HS-27A (cell line): ENCODE data around the gene SHTN1.

Source experiments
- DNase-seq: peaks from one replicate; pipeline ENCODE4 v3.0.0-alpha.2; 2012; ENCODE audit warnings: low read depth, missing footprints

SHTN1 gene

GRCh38 chr10:116833986-116834985 lies 170.7 kb downstream of the SHTN1 start:
- no peak for DNase-seq

GRCh38 chr10:116831790-116832189 lies 173.2 kb downstream of the SHTN1 start:
- DNase-seq, result no peak
